HG02885 (cell line): ENCODE results near the gene TRPM3.
"Not testable (repeated sequence)": the region's sequence is repeated elsewhere in the genome, so short reads cannot be mapped to it uniquely, and the experiment has no call there.

Source experiments
- ATAC-seq: cut with Tn5 transposase; IDR thresholded peaks from one replicate; pipeline ENCODE4 v1.9.1; 2021; ENCODE audit warnings: mild to moderate bottlenecking; ENCODE audit not compliant: unreplicated experiment, poor library complexity

Gene TRPM3

DNA sequence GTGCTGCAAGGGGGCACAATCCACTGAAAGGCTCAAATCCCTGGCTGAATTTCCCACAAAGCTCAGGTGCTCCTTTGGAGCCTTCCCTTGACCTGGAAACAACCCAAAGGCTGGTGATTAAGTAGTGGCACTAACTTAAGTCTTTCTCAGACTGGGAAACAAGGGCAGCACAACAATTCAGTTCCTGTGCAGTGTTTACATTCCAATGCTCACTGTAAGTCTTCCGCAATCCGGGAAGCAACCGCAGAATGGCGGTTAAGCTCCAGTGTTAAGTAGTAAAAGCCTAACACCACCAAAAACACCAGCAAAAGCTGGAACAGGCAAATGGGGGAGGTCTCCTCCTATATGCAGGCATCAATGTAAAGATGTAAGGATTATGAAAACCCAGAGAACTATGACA is 117.2 kb downstream of the TRPM3 start:
- ATAC-seq, result no peak

DNA sequence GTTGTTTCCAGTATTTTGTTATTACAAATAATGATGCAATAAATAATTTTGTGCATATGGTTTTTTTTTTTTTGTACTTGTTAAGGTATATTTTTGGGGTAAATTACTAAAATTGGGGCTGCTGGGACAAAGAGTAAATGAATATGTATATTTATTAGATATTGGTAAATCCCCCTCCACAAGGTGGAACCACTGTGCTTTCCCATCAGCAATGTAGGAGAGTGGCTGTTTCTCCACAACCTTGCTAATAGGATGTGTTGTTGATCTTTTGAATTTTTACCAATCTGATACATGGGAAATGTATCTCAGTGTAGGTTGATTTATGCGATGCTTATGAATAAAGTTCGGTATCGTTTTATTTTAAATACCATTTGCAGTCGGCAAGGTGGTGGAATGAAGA is 118.1 kb downstream of the TRPM3 start:
- ATAC-seq, result no peak

DNA sequence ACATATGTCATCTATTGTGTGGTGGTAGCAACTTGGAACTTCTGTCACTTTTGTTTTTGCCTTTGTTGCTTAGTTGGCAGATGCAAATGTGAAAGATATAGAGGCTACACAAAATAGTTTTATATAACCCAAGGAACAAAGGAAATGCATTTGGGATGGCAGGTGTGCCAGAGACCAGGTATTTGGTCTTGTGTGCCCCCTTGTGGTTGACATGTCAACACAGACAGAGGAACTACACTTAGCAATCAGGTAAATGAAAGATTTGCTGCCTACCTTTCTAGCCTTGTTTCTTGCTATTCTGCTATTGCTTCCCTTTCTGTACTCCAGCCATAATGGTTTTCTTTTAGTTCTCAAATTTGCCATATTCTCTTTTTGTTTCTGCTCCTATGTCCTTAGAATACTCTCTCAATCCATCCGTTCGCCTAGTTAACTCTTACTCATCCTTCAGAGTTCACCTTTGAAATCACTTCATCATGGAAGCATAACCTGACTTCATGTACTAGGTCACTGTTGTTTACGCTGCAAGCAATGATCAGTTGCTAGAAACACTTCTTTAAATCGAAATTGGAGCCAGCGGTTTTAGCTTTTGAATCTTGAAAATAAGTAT is 119.5 kb downstream of the TRPM3 start:
- peak; percentile 80 for ATAC-seq

- no peak for ATAC-seq
Observed at GRCh38 chr9:70998962-70999361, 122.5 kb downstream of the TRPM3 start.

DNA sequence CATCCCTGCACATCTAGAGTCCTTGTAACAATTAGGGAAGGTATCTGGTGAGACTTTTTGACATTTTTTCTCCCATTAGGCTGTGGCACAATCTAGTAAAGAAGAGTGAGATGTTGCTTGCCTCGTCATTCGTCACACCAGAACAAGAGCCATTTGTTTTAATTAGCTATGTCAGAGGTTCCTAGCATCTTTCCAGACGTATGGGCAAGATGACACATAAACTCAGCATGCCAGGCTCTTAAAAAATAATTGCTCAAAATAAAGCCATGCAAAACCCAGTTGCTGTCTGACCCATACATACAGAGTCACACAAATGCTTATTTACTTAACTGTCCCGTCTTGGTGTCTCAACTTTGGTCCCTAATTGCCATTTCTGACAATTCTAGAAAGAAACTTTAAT is 125.9 kb downstream of the TRPM3 start:
- no peak for ATAC-seq

DNA sequence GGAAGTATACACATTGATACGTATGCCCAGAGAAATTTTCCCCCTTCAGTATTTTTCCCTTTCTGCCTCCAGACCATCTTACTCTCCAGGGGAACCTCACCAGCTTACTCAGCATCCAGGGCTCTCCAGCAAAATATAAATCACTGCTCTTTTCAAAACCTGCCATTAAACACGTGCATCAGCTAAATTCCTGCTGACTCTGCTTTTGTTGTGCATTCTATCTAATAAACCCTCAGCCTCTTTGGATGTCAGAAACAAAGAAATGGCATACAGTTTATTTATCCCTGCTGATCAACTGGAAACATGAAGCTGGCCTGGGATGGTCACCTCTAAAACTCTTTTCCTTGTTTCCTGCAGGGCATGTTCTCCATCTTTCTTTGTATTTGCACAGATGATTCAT is 126.8 kb downstream of the TRPM3 start:
- no peak for ATAC-seq

GRCh38 chr9:70988551-70988950 is 132.9 kb downstream of the TRPM3 start:
- no peak for ATAC-seq

DNA sequence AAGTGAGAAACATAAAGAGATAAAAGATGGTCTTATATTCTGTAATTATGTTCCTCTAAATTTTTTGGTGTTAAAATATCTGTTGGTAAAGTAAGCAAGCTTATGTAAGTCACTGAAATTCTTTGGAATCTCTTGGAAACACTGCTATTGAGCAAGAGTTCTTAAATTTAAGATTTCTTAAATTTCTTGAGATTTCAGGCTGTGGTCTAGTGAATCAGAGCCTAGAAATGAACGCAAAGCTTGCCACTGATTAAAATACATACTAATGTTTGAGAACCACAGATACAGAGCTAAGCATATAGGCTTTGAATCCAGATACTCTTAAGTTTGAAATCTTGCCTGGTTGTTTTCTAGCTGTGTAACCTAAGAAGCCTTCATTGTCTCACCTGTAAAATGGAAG is 133.4 kb downstream of the TRPM3 start:
- no peak for ATAC-seq

DNA sequence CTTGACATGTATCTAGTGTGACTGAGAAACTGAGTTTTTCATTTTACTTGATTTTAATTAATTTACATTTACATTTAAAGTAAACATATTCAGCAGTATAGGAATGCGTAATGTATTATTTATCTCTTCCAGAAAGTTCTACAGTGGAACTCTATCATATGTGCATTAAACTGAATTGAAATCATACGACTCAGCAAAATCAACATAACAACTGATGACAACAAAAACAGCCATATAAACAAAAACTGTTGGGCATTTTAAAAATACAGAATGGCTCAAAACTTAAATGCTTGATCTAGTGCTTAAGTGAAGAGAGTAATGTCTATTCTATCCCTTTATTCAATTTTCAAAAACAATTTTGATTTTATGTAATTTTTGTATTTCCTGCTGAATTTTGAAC is 134.4 kb downstream of the TRPM3 start:
- ATAC-seq, result no peak

GRCh38 chr9:70983723-70984295 is 137.6 kb downstream of the TRPM3 start:
- ATAC-seq, result no peak

GRCh38 chr9:70981312-70981711 is 140.1 kb downstream of the TRPM3 start:
- no peak for ATAC-seq

DNA sequence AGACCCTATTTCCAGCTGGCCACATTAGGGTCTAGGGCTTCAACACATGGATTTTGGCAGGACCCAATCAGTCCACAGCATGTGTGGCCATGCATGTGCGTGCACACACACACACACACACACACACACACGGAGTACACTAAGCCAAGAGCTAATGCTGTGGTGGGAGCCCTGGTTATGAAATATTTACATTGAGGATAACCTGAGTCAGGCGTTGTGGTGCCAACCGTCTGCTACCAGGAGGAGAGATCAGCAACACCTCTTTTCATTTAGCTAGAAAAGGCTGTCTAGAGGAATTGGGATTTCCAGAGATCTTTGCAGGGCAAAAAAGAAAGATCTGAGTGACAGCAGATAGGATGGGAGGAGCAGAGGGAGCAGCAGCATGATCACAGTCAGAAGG is 141.5 kb downstream of the TRPM3 start:
- no peak for ATAC-seq

- no peak for ATAC-seq
Observed at GRCh38 chr9:70978085-70978484, 143.3 kb downstream of the TRPM3 start.

GRCh38 chr9:70975821-70976220 is 145.6 kb downstream of the TRPM3 start:
- ATAC-seq, result no peak

DNA sequence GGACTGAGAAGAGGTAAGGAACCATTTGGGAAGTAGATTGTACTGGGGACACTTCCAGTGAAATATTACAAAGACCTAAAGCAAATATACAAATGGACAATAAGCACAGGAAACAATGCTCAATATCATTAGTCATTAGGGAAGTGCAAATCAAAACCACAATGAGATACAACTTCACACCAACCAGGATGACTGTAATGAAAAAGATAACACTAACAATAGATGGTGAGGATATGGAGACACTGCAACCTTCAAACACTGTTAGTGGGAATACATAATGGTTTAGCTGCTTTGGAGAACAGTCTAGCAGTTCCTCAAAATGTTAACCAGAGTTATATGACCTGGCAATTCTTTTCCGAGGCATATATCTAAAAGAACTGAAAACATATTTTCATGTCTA is 149.7 kb downstream of the TRPM3 start:
- ATAC-seq, result no peak

DNA sequence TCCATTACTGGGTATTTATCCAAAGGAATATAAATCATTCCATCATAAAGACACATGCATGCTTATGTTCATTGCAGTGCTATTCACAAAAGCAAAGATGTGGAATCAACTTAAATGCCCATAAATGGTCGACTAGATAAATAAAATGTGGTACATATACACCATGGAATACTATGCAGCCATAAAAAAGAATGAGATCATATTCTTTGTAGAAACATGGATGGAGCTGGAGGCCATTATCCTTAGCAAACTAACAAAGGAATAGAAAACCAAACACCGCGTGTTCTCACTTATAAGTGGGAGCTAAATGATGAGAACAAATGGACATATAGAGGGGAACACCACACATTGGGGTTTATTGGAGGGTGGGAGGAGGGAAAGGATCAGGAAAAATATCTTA is 155.0 kb downstream of the TRPM3 start:
- ATAC-seq, result not testable (repeated sequence)

- no peak for ATAC-seq
Observed at GRCh38 chr9:70964861-70965260, 156.6 kb downstream of the TRPM3 start.

GRCh38 chr9:70963554-70963953 is 157.9 kb downstream of the TRPM3 start:
- ATAC-seq, result no peak

DNA sequence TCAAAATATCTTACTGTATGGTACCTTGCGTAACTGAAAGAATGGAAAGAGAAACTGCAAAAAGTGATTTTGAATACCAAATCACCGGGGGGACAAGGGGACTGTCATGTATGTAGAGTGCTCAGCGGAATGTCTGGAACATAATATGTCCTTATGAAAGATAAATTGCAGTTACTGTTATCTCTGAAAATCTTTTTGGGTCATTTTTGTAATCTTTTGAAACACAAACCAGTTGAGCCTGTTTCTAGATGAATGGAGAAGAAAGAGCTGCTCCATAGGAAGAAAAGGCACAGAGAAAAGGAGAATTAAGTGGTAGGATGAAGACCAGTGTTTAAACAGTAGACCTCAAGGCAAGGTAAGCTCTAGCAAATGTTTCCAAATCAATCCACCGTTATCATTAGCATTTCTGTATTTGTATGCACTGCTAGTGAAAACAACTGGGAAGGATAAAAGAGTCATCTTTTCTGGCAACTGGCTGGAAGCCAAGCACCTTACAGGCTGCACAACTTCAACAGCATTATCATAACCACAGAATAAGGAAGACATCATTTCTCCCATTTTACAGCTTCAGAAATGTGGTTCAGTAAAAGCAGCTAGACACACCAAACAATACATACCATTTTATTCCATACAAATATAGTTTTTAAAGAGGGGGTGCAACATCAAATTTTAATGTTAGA is 158.5 kb downstream of the TRPM3 start:
- no peak for ATAC-seq

DNA sequence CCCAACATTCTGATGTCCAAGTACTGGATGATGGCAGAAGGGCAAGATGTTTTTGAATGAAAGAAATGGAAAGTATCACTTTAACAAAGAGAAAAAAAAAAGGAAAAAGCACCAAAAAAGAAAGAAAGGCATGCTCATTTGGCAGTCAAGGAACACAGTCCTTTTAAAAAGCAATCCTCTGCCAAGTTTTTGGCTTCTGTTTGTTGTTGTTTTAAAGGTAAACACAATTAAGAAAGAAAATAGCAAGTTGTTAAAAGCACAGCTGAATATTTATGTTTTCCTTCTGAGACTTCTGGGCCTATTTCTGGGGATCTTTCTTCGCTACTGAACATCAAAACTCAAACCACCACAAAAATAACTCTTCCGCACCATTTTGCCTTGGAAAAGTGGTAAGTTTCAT is 162.1 kb downstream of the TRPM3 start:
- no peak for ATAC-seq

DNA sequence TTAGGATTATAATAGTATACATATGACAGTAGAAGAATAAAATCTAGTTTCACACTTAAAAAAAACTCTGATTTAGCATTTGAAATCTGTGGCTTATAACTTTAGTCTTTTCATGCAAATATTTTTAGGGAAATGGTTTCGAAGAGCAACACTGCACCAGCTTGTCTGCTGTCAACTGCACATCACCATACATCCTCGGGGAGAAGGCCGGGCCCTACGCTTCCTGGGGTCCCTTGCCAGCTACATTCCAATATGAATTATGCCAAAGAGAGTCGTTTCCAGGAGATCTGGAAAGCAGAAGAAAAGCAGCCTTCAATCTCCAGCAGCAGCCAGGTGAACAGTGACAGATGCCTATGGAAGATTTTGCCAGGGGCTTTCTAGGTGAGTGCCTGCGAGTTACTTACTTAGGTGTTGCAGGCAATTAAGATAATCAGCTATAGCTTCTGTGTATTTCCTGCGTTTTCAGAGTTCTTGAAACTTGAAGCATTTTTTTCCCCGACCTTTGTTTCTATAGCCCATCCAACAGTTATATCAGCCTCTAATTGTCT is 166.8 kb downstream of the TRPM3 start:
- ATAC-seq, result no peak

- no peak for ATAC-seq
Observed at GRCh38 chr9:70954126-70954525, 167.3 kb downstream of the TRPM3 start.
